ENCODE data around the gene VGLL1.

The VGLL1 gene

GRCh38 chrX:136555694-136556093, 23.7 kb downstream of the VGLL1 start:
- no peak for DNase-seq

GRCh38 chrX:136572030-136572429, 40.0 kb downstream of the VGLL1 start:
- no peak for DNase-seq

GRCh38 chrX:136574548-136574947, 42.5 kb downstream of the VGLL1 start:
- DNase-seq = no peak

- peak; percentile 77 for DNase-seq
These were observed 45.5 kb downstream of the VGLL1 start for GRCh38 chrX:136577552-136577951.

GRCh38 chrX:136580316-136580715, 48.3 kb downstream of the VGLL1 start:
- DNase-seq = no peak

GRCh38 chrX:136582624-136583023, 50.6 kb downstream of the VGLL1 start:
- DNase-seq = no peak

- DNase-seq = peak; percentile 54
These were observed 52.5 kb downstream of the VGLL1 start for GRCh38 chrX:136584545-136584944.

GRCh38 chrX:136585262-136585661, 53.2 kb downstream of the VGLL1 start:
- DNase-seq = no peak

GRCh38 chrX:136585960-136586359, 53.9 kb downstream of the VGLL1 start:
- no peak for DNase-seq

- no peak for DNase-seq
These were observed 54.4 kb downstream of the VGLL1 start for GRCh38 chrX:136586386-136586785.

GRCh38 chrX:136587532-136587931, 55.5 kb downstream of the VGLL1 start:
- no peak for DNase-seq

- DNase-seq = no peak
These were observed 56.0 kb downstream of the VGLL1 start for GRCh38 chrX:136588036-136588435.

GRCh38 chrX:136589966-136590365, 58.0 kb downstream of the VGLL1 start:
- DNase-seq = no peak

GRCh38 chrX:136597356-136597755, 65.3 kb downstream of the VGLL1 start:
- no peak for DNase-seq

- no peak for DNase-seq
These were observed 65.9 kb downstream of the VGLL1 start for GRCh38 chrX:136597954-136598353.

GRCh38 chrX:136598631-136599030, 66.6 kb downstream of the VGLL1 start:
- peak; percentile 52 for DNase-seq

- no peak for DNase-seq
These were observed 68.0 kb downstream of the VGLL1 start for GRCh38 chrX:136600059-136600458.
